Hippocampal formation (tissue), 2 donors: Measurements from ENCODE around the gene SLTM.
"Not testable (repeated sequence)": the region's sequence is repeated elsewhere in the genome, so short reads cannot be mapped to it uniquely, and the experiment has no call there.

Experiments
- DNase-seq, 2 donors: peaks; one replicate each; lab custom pipeline; 2025; lab: John Stamatoyannopoulos, UW

SLTM gene

DNA sequence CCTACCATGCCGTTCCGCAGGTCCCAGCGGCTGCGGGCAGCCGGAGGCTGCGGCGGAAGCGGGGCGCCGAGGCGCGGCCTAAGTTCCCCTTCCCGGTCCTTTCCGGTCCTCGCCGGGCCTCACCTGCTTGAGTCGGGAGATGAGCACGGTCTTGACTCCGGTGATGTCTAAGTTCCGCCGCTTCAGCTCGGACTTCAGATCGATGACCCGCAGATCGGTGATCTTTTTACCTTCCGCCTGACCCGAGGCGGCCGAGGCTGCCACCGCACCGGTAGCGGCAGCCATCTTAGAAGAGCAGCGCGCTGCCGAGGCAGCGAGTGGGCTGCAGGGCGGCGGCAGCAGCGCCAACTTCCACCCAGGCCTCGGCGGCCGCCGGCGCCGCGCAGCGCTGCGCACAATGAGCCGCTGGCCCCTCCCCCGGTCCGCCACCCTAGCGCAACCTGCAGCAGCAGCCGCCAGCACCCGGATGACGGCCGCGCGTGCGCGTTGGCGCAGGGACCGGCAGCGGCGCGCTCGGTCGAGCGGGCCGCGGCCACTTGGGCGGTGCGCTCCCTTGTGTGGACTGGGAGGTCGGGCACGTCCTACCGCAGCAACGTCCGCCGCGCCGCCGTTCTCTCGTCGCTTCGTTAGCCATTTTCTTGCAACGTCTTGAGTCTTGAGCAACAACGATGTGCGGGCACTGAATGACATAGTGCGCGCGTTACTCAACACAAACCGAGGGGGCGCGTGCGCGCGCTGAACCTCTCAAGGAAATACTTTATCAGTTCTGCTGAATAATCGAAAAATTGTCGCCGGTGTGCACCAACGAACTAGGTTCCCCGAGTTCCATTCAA is at the start of gene SLTM:
Gene SLTM, minus strand, starts transcription at position 399 of the 833 bp plus-strand sequence. Its CDS starts 114 bp downstream, at position 285.
- peak; percentile 89 for DNase-seq

- no peak for DNase-seq
Measured at GRCh38 chr15:58983261-58983660, 49.8 kb upstream of the SLTM start.

- DNase-seq: no peak
Measured at GRCh38 chr15:58981808-58982475, 48.5 kb upstream of the SLTM start.

- peak in 1 of 2 donors; percentile 73 for DNase-seq
Measured at GRCh38 chr15:58980351-58980939, 47.0 kb upstream of the SLTM start.

DNA sequence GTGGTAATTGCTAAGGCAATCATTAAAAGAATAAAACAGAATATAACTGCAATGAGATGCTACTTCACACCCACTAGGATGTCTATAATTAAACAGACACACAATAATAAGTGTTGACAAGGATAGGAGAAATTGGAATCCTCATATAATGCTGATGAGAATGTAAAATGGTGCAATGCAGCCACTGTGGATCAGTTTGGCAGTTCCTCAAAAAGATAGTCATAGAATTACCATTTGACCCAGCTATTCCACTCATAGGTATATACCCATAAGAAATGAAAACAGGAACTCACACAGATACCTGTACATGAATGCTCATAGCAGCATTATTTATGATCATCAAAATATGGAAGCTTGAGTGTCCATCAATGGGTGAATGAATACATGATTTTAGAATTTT is 44.4 kb upstream of the SLTM start:
- no peak for DNase-seq

- DNase-seq: no peak
Measured at GRCh38 chr15:58967479-58967878, 34.0 kb upstream of the SLTM start.

DNA sequence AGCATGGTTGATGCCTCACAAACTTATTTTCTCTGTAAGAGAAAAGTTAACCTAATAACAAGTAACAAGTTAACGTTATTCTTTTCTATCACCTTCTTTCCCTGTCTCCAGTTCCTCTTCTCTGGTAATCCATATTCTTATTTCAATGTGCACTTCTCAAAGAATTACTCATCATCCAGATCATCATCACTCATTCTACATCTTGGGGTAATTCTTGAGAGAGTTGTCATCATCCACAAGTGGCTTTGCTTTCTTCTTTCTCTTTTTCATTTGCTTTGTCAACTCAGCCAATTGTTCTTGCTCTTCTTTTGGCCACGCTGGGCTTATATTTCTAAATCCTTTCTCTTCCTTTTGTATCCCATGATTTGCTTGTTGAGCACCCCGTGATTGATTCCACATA is 33.2 kb upstream of the SLTM start:
- no peak for DNase-seq

DNA sequence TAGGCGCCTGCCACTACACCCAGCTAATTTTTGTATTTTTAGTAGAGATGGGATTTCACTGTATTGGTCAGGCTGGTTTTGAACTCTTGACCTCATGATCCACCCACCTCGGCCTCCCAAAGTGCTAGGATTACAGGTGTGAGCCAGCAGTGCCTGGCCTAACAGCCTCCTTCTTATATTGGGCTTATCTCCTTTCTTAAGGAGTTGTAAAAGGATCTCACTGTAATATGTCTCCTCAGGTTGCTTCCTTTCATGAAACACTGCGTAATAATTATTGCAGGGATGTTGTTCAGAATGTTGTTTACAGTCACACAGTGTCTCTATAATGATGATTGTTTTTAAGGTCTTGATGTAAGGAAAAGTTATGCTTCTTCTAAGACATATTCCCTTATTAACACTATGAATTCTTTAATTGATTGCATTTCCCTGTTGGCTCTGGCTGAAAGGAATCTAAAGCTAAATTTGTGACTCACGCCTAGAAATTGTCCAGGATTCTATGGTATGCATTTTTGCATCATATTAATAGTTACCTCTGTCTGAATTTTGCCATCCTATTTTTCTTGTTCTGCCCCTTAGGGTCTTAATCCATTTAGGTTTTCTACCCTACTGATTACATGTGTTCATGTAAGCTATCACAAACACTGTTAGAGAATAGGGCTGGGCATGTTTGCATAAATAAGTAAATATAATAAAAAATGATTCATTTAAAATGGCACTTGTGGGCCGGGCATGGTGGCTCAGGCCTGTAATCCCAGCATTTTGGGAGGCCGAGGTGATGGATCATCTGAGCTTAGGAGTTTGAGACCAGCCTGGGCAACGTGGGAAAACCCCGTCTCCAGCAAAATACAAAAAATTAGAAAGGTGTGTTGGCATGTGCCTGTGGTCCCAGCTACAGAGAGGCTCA is 29.4 kb upstream of the SLTM start:
- DNase-seq: no peak

DNA sequence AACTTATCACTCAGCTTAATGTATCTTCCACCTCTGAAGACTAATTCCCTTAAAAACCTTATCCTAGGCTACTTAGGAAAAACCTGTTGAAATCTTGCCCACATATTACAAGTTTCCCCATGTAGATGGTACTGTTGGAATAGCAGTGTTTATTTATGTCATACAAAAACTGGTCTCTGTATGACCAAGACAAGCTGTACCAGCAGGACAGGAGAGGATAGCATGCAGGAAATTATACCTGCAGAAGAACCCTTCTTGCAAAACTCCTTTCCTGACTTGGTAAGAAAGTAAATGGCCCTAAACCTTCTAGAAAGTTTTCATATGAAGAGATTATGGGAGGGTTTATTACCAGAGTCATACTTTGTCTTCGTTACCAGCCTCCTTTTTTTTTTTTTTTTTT is 28.7 kb upstream of the SLTM start:
- DNase-seq: no peak

GRCh38 chr15:58958811-58959210 is 25.3 kb upstream of the SLTM start:
- DNase-seq: no peak

DNA sequence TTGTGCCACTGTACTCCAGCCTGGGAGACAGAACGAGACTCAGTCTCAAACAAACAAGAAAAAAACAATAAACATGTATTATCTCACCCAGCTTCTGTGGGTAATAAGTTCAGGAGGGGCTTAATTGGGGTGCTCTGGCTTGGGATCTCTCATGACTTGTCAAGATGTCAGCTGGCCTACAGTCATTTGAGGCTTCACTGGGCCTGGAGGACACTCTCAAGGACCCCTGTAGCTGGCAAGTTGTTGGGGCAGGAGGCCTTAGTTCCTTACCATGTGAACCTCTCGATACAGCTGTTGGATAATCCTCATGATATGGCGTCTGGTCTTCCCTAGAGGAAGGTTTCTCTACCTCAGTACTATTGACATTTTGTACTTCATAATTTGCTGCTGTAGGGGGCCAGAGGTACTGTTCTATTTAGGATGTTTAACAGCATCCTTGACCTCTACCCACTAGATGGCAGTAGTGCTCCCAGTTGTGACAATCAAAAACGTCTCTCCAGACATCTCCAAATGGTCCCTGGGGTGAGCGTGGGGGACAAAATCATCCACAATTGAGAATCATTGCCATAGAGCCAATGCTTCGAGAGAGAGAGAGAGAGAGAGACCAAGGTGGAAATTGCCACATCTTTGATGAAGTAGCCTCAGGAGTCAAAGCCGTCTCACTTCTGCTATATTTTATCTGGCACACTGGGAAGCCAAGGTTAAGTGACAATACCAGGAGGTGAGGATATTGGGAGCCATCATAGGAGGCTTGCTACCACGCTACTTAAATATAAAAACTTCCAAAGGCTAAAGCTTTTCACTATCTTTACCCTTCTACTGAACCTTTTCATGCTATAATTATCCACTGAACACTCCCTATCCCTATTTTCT is 23.9 kb upstream of the SLTM start:
- peak; percentile 9 to 28 for DNase-seq

DNA sequence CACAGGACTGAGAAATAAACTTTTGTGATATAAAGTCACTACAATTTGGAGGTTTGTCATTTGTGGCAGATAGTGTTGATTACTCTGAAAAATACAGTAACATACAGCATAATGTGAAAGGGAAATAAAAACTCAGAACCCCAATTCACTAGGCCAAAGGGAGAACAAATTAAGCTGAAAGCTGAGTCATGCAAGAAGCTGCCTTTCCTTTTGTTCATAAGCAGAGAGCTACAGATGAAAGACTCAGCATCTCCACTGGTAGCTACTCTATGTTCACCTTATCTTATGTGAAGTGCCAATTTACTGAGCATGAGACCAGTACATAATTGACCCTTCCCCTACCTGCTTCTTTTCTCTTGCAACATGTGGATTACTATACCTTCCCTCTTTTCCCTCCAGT is 19.3 kb upstream of the SLTM start:
- no peak for DNase-seq

GRCh38 chr15:58951388-58952007 is 18.0 kb upstream of the SLTM start:
- DNase-seq: no peak

DNA sequence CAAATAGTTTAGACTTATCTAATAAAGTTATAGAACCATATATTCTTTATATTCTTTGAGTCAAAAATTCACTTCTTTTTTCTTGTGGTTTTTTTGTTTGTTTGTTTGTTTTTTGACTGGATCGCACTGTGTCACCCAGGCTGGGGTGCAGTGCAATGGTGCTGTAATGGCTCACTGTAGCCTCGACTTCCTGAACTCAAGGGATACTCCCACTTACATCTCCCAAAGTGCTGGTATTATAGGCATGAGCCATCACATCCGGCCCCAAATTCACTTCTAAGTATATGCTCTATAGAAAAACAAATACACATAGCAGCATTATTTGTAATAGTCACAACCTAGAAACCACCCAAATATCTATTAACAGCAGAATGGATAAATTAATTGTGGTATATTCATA is 13.7 kb upstream of the SLTM start:
- DNase-seq: no peak

DNA sequence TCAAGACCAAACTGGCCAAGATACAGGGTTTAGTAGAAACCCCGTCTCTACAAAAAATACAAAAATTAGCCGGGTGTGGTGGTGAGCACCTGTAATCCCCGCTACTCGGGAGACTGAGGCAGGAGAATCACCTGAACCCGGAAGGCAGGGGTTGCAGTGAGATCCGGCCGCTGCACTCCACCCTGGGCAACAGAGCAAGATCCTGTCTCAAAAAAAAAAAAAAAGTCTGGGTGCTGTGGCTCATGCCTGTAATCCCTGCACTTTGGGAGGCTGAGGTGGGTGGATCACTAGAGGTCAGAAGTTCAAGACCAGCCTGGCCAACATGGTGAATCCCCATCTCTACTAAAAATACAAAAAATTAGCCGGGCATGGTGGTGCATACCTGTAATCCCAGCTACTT is 1.5 kb upstream of the SLTM start:
- not testable (repeated sequence) for DNase-seq

GRCh38 chr15:58934521-58934920 is 1.0 kb upstream of the SLTM start:
- DNase-seq: no peak

GRCh38 chr15:58934114-58934447 is 602 bp upstream of the SLTM start:
- no peak for DNase-seq

DNA sequence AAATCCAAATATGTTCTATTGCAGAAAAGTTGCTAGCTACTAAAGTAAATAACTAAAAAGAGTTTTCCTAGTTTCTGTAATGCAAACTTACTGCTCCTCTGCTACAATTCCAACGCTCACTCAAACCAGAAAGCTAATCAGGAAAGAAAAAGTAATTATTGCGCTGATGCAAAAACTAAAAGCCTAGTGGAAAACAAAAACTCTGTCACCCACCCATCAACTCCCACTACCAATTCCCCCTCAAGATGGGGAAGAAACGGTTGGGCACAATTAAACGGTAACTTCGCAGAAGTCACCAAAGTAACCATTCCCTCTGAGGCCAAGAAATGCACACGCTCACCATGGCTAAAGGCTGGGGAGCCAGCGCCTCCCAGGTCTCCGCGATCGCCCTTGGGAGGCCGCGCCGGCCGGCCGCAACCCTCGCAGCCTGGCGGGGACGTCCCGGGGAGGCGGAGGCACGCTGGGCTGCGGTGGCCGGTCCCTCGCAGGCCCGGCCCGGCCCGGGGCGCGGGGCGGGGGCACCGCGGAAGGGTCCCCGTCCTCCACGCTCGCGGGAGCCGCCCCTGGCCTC is 684 bp downstream of the SLTM start:
- DNase-seq: peak; percentile 44 to 48

GRCh38 chr15:58931987-58932588 is 1.4 kb downstream of the SLTM start:
- peak in 1 of 2 donors; percentile 29 for DNase-seq

- no peak for DNase-seq
Measured at GRCh38 chr15:58929891-58930416, 3.5 kb downstream of the SLTM start.
